ENCODE measurements around the gene FBN2. TPM values are rescaled to one million over a fixed set of nuclear protein-coding genes. Genes with fewer than 3 reads are reported as not detected.

Gene FBN2
- polyA plus RNA-seq, 1 donor from 2014 or later: 1.6 TPM

DNA sequence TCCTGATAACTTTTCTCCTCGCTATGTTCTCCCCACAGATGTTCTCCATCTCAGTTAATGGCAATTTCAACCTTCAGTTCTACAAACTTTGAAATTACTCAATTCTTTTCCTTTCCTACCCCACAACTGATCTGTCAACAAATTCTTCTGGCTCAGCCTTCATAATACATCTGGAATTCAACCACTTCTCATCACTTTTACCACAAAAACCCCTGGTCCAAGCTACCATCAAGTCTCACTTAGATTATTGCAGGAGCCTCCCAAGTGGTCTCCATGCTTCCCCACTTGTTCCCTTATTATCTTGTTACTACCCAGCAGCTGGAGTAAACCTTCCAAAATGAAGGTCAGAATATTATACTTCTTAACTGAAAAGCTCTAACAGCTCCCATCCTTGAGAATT lies 110.1 kb downstream of the FBN2 start:
- no peaks in the 10 kb centered on the region for H3K36me3 ChIP-seq (ENCODE audit: insufficient read depth, low read length)
- H3K27ac ChIP-seq (ENCODE audit: low read length): no peak overlapping the region
- H3F3A ChIP-seq (ENCODE audit: insufficient read depth, low read length, poor library complexity, severe bottlenecking): no peaks in the 10 kb centered on the region
- H4K20me1 ChIP-seq (ENCODE audit: insufficient read depth): no peaks in the 10 kb centered on the region
- H3K9ac ChIP-seq (ENCODE audit: low read length): no peak overlapping the region
- no peaks in the 10 kb centered on the region for H3K9me3 ChIP-seq (ENCODE audit: low read length)
- H2AFZ ChIP-seq (ENCODE audit: low read depth, low read length): no peak overlapping the region
- no peaks in the 10 kb centered on the region for H3K9me2 ChIP-seq (ENCODE audit: insufficient read depth, low read length)
- TF ChIP-seq EZH2 (IDR thresholded peaks at IDR 0.05; ENCODE audit: borderline replicate concordance, insufficient read depth, low read length, poor library complexity, severe bottlenecking) (no peak), TAF1 (IDR thresholded peaks at IDR 0.05; ENCODE audit: low read depth) (no peak), RAD21 (conservative IDR thresholded peaks at IDR 0.05) (no peak), POLR2AphosphoS5 (IDR thresholded peaks at IDR 0.05) (no peak), SMC3 (conservative IDR thresholded peaks at IDR 0.05; ENCODE audit: poor library complexity) (no peak), MXI1 (conservative IDR thresholded peaks at IDR 0.05; ENCODE audit: poor library complexity, severe bottlenecking) (no peak), EP300 (conservative IDR thresholded peaks at IDR 0.05; ENCODE audit: poor library complexity, severe bottlenecking) (no peak)
- TF ChIP-seq, protein P1, sequence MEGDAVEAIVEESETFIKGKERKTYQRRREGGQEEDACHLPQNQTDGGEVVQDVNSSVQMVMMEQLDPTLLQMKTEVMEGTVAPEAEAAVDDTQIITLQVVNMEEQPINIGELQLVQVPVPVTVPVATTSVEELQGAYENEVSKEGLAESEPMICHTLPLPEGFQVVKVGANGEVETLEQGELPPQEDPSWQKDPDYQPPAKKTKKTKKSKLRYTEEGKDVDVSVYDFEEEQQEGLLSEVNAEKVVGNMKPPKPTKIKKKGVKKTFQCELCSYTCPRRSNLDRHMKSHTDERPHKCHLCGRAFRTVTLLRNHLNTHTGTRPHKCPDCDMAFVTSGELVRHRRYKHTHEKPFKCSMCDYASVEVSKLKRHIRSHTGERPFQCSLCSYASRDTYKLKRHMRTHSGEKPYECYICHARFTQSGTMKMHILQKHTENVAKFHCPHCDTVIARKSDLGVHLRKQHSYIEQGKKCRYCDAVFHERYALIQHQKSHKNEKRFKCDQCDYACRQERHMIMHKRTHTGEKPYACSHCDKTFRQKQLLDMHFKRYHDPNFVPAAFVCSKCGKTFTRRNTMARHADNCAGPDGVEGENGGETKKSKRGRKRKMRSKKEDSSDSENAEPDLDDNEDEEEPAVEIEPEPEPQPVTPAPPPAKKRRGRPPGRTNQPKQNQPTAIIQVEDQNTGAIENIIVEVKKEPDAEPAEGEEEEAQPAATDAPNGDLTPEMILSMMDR (IDR thresholded peaks at IDR 0.05; ENCODE audit: poor library complexity, severe bottlenecking): no peak
- TF ChIP-seq, protein P2, sequence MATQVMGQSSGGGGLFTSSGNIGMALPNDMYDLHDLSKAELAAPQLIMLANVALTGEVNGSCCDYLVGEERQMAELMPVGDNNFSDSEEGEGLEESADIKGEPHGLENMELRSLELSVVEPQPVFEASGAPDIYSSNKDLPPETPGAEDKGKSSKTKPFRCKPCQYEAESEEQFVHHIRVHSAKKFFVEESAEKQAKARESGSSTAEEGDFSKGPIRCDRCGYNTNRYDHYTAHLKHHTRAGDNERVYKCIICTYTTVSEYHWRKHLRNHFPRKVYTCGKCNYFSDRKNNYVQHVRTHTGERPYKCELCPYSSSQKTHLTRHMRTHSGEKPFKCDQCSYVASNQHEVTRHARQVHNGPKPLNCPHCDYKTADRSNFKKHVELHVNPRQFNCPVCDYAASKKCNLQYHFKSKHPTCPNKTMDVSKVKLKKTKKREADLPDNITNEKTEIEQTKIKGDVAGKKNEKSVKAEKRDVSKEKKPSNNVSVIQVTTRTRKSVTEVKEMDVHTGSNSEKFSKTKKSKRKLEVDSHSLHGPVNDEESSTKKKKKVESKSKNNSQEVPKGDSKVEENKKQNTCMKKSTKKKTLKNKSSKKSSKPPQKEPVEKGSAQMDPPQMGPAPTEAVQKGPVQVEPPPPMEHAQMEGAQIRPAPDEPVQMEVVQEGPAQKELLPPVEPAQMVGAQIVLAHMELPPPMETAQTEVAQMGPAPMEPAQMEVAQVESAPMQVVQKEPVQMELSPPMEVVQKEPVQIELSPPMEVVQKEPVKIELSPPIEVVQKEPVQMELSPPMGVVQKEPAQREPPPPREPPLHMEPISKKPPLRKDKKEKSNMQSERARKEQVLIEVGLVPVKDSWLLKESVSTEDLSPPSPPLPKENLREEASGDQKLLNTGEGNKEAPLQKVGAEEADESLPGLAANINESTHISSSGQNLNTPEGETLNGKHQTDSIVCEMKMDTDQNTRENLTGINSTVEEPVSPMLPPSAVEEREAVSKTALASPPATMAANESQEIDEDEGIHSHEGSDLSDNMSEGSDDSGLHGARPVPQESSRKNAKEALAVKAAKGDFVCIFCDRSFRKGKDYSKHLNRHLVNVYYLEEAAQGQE (IDR thresholded peaks at IDR 0.05; ENCODE audit: borderline replicate concordance): no peak
- H3K79me2 ChIP-seq (replicated peaks; ENCODE audit: insufficient read depth, low read length): no peaks in the 10 kb centered on the region
- H3K27me3 ChIP-seq (ENCODE audit: insufficient read depth, low read depth, low read length): no peaks in the 10 kb centered on the region
- H3K4me2 ChIP-seq (ENCODE audit: low read length): no peak overlapping the region
- no peak overlapping the region for H3K4me3 ChIP-seq (ENCODE audit: low read length)

DNA sequence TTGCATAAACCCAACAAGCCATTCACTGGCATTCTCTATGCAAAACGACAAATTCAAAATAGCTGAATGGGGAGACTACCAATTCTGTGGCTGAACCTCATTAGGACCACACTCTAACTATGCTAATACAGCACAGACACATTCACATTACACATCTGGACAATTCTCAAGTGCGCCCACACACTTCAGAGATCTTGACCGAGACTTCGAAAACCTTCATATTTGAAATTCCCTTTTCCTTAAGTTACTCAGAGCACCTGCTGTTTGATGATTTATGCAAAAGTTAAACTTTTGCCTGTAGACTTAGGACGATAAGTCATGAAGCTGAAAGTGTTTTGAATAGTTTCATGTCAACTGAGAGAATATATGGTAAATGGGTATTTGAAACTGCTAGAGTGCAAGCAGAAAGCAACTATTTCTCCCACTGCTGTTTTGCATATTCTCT lies 111.9 kb downstream of the FBN2 start:
- no peak overlapping the region for H3K27ac ChIP-seq (ENCODE audit: low read length)
- no peak overlapping the region for H3K4me3 ChIP-seq (ENCODE audit: low read length)
- no peak for TF ChIP-seq EP300 (conservative IDR thresholded peaks at IDR 0.05; ENCODE audit: poor library complexity, severe bottlenecking)
- TF ChIP-seq, protein P2 (IDR thresholded peaks at IDR 0.05; ENCODE audit: borderline replicate concordance): no peak
- no peak for TF ChIP-seq RAD21 (conservative IDR thresholded peaks at IDR 0.05)
- no peak for TF ChIP-seq MXI1 (conservative IDR thresholded peaks at IDR 0.05; ENCODE audit: poor library complexity, severe bottlenecking)
- TF ChIP-seq, protein P1 (IDR thresholded peaks at IDR 0.05; ENCODE audit: poor library complexity, severe bottlenecking): no peak
- no peak for TF ChIP-seq POLR2AphosphoS5 (IDR thresholded peaks at IDR 0.05)
- no peak for TF ChIP-seq TAF1 (IDR thresholded peaks at IDR 0.05; ENCODE audit: low read depth)
- no peaks in the 10 kb centered on the region for H3K79me2 ChIP-seq (replicated peaks; ENCODE audit: insufficient read depth, low read length)
- no peak overlapping the region for H3K9ac ChIP-seq (ENCODE audit: low read length)
- H4K20me1 ChIP-seq (ENCODE audit: insufficient read depth): no peaks in the 10 kb centered on the region
- H3K9me2 ChIP-seq (ENCODE audit: insufficient read depth, low read length): no peaks in the 10 kb centered on the region
- no peaks in the 10 kb centered on the region for H3F3A ChIP-seq (ENCODE audit: insufficient read depth, low read length, poor library complexity, severe bottlenecking)
- no peaks in the 10 kb centered on the region for H3K27me3 ChIP-seq (ENCODE audit: insufficient read depth, low read depth, low read length)
- no peaks in the 10 kb centered on the region for H3K36me3 ChIP-seq (ENCODE audit: insufficient read depth, low read length)
- no peak overlapping the region for H3K4me2 ChIP-seq (ENCODE audit: low read length)
- H3K9me3 ChIP-seq (ENCODE audit: low read length): no peaks in the 10 kb centered on the region
- no peak overlapping the region for H2AFZ ChIP-seq (ENCODE audit: low read depth, low read length)
